ENCODE results near the gene APOBEC3B.
A peak's percentile ranks its signal among the peaks of the same experiment; 100 is the strongest.

The APOBEC3B gene

DNA sequence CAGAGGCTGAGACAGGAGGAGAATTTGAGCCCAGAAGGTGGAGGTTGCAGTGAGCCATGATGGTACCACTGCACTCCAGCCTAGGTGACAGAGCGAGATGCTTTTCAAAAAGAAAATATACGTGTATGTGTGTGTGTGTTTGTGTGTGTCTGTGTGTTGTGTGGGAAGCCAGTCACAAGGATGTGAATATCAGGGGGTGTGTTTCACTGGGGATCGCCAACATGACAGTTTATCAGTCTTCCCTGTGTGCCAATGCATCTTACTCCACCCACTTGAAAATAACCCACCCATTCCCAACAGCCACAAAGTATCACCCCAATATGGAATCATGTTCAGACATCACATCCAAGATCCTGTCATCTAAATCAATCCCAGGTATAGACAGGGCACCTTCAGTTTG is 10.4 kb upstream of the APOBEC3B start:
- no peak overlapping the region for H3K27ac ChIP-seq (ENCODE audit: low read length)
- no peaks in the 10 kb centered on the region for H3K36me3 ChIP-seq (ENCODE audit: insufficient read depth, low read length)
- no peak for ATAC-seq (ENCODE audit: insufficient read depth, low read depth)
- H3K9me3 ChIP-seq (ENCODE audit: insufficient read depth, low read length, severe bottlenecking) = no peaks in the 10 kb centered on the region
- TF ChIP-seq, protein P1, sequence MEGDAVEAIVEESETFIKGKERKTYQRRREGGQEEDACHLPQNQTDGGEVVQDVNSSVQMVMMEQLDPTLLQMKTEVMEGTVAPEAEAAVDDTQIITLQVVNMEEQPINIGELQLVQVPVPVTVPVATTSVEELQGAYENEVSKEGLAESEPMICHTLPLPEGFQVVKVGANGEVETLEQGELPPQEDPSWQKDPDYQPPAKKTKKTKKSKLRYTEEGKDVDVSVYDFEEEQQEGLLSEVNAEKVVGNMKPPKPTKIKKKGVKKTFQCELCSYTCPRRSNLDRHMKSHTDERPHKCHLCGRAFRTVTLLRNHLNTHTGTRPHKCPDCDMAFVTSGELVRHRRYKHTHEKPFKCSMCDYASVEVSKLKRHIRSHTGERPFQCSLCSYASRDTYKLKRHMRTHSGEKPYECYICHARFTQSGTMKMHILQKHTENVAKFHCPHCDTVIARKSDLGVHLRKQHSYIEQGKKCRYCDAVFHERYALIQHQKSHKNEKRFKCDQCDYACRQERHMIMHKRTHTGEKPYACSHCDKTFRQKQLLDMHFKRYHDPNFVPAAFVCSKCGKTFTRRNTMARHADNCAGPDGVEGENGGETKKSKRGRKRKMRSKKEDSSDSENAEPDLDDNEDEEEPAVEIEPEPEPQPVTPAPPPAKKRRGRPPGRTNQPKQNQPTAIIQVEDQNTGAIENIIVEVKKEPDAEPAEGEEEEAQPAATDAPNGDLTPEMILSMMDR (IDR thresholded peaks at IDR 0.05; ENCODE audit: borderline replicate concordance, extremely low read depth, low read length, poor library complexity, severe bottlenecking) = no peak
- no peak for TF ChIP-seq EZH2 (IDR thresholded peaks at IDR 0.05; ENCODE audit: borderline replicate concordance, low read depth, low read length, severe bottlenecking)
- no peak overlapping the region for H3K9ac ChIP-seq (ENCODE audit: low read depth, low read length)
- H3K4me3 ChIP-seq (ENCODE audit: low read depth in 1 of 2, low read length in 2 of 2) = no peak overlapping the region
- no peak overlapping the region for H3K4me2 ChIP-seq (ENCODE audit: insufficient read depth, low read length)
- no peaks in the 10 kb centered on the region for H3K79me2 ChIP-seq (ENCODE audit: insufficient read depth, low read length)
- no peak for DNase-seq
- H4K20me1 ChIP-seq (ENCODE audit: insufficient read depth, low read length) = peaks cover 3% of the 10 kb centered on the region; the same call in 1 of the 2 replicates
- H3K4me1 ChIP-seq (ENCODE audit: insufficient read depth, low read length) = no peaks in the 10 kb centered on the region
- no peaks in the 10 kb centered on the region for H3K27me3 ChIP-seq (ENCODE audit: insufficient read depth, low read length, poor library complexity)
- no peak overlapping the region for H2AFZ ChIP-seq (ENCODE audit: low read depth, low read length)

DNA sequence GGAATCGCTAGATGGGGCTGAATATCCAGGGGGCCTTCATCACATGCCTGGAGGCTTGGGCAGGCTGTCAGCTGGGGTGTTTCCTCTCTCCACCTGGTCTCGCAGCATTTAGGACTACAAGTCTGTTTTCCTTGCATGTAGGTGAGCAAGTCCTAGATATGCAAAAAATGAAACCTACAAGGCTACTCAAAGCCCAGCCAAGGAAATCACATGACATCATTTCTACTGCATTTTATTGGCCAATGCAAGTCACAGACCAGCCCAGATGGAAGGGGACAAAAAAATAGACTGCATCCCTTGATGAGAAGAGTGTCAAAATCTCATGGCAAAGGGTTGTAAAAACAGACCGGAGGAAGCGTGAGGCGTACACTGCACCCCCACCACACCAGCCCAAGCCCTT is 9.6 kb upstream of the APOBEC3B start:
- H4K20me1 ChIP-seq (ENCODE audit: insufficient read depth, low read length) = no peaks in the 10 kb centered on the region; the same call in 1 of the 2 replicates
- no peak for ATAC-seq (ENCODE audit: insufficient read depth, low read depth)
- no peak overlapping the region for H3K27ac ChIP-seq (ENCODE audit: low read length)
- no peak overlapping the region for H3K4me2 ChIP-seq (ENCODE audit: insufficient read depth, low read length)
- H3K79me2 ChIP-seq (ENCODE audit: insufficient read depth, low read length) = no peaks in the 10 kb centered on the region
- no peak overlapping the region for H3K4me3 ChIP-seq (ENCODE audit: low read depth in 1 of 2, low read length in 2 of 2)
- H3K9me3 ChIP-seq (ENCODE audit: insufficient read depth, low read length, severe bottlenecking) = no peaks in the 10 kb centered on the region
- DNase-seq = no peak
- no peaks in the 10 kb centered on the region for H3K36me3 ChIP-seq (ENCODE audit: insufficient read depth, low read length)
- H3K4me1 ChIP-seq (ENCODE audit: insufficient read depth, low read length) = no peaks in the 10 kb centered on the region
- H3K27me3 ChIP-seq (ENCODE audit: insufficient read depth, low read length, poor library complexity) = no peaks in the 10 kb centered on the region
- TF ChIP-seq, protein P1 (IDR thresholded peaks at IDR 0.05; ENCODE audit: borderline replicate concordance, extremely low read depth, low read length, poor library complexity, severe bottlenecking) = no peak
- no peak overlapping the region for H2AFZ ChIP-seq (ENCODE audit: low read depth, low read length)
- H3K9ac ChIP-seq (ENCODE audit: low read depth, low read length) = no peak overlapping the region

DNA sequence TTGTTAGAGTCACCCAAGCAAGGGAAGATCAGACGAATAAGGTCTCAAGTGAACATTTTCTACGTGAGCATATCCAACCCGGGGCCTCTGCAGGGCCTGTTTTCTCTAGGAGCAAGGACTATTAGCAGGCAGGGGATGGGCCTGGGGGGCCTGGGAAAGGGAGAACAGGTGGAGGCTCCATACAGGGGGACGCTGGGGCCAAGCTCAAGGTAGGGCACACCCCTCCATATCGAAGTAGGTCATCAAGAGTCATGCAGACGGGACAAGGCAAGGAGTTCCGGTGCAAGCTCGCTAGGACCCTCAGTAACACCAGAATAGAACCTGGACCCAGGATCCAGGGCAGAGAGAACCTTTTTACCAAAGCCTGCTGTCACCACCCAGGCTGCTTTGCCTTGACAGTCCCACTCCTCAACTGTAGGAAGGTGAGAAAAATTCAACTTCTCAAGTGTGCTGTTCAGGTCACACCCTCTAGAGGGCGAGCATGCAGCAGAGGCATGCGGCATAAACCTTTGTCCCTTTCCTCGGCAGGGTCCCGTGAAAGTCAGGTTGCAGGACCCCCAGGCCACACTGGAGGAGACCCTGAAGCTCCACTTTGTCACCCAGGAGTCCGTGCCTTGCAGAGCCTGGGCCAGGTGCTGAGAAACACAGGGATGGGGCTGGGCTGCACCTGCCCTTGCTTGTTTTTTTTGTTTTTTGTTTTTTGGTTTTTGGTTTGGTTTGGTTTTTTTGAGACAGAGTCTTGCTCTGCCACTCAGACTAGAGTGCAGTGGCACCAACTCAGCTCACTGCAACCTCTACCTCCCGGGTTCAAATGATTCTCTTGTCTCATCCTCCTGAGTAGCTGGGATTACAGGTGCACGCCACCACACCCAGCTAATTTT is 8.6 kb upstream of the APOBEC3B start:
- no peak overlapping the region for H3K9ac ChIP-seq (ENCODE audit: low read depth, low read length)
- no peaks in the 10 kb centered on the region for H3K9me3 ChIP-seq (ENCODE audit: insufficient read depth, low read length, severe bottlenecking)
- peak; percentile 62 for DNase-seq
- no peak overlapping the region for H3K4me3 ChIP-seq (ENCODE audit: low read depth in 1 of 2, low read length in 2 of 2)
- H3K4me2 ChIP-seq (ENCODE audit: insufficient read depth, low read length) = no peak overlapping the region
- H3K4me1 ChIP-seq (ENCODE audit: insufficient read depth, low read length) = no peaks in the 10 kb centered on the region
- ATAC-seq (ENCODE audit: insufficient read depth, low read depth) = peak; percentile 87
- H3K79me2 ChIP-seq (ENCODE audit: insufficient read depth, low read length) = no peaks in the 10 kb centered on the region
- H3K36me3 ChIP-seq (ENCODE audit: insufficient read depth, low read length) = no peaks in the 10 kb centered on the region
- TF ChIP-seq EZH2 (IDR thresholded peaks at IDR 0.05; ENCODE audit: borderline replicate concordance, low read depth, low read length, severe bottlenecking) = no peak
- TF ChIP-seq, protein P1 (IDR thresholded peaks at IDR 0.05; ENCODE audit: borderline replicate concordance, extremely low read depth, low read length, poor library complexity, severe bottlenecking) = peak; percentile 89
- no peak overlapping the region for H3K27ac ChIP-seq (ENCODE audit: low read length)
- H2AFZ ChIP-seq (ENCODE audit: low read depth, low read length) = peak overlapping the region; percentile 48; the same call in 1 of the 2 replicates
- no peaks in the 10 kb centered on the region for H3K27me3 ChIP-seq (ENCODE audit: insufficient read depth, low read length, poor library complexity)
- H4K20me1 ChIP-seq (ENCODE audit: insufficient read depth, low read length) = no peaks in the 10 kb centered on the region; the same call in 1 of the 2 replicates

All from DND-41 (cell line).